ENCODE measurements around the gene TOP2A.

The TOP2A gene

DNA sequence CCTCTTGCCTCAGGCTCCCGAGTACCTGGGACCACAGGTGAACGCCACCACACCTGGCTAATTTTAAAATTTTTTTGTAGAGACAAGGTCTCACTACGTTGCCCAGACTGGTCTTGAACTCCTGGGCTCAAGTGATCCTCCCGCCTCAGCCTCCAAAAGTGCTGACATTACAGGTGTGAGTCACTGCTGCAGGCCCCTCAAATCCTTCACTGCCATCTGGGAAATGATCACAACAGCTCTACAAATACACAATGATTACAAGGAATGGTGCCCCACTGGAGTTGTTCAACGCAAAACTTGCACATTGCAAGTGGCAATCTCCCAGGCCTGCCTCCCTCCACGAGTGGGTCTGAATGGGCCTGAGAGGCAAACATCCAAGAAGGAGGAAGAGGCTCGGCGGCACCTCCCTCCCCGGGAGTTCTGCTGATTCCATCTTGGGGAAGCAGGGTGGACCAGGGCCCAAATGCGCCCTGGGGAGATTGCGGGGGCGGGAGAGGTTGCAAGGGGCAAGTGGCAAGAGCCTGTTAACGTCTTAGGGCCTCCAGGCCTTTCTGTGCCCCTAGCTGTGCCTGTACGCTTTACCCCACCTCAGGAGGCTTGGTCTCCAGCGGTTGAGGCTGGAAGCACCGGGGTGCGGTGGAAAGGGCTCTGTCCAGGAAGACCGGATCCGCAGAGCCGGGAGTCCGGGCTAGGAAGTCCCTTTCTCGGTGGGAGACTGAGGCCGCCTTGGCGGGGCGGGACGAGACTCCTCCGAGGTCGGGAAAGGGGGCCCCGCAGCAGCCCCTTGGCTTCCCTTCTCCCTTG lies 24.9 kb upstream of the TOP2A start:
- ATAC-seq (ENCODE audit: insufficient read depth, low read depth) = peak; percentile 2; the same call in 1 of the 3 replicates
- Histone ChIP-seq H3K4me2 (ENCODE audit: insufficient read depth, low read length) (peak overlapping the region; percentile 93), H3K27ac (ENCODE audit: low read length) (peak overlapping the region; percentile 53), H3K4me3 (ENCODE audit: low read depth in 1 of 2, low read length in 2 of 2) (peak overlapping the region; percentile 24 to 83; a peak in 3 of 4 replicates), H2AFZ (ENCODE audit: low read depth, low read length) (peak overlapping the region; percentile 67), H4K20me1 (ENCODE audit: insufficient read depth, low read length) (no peaks in the 10 kb centered on the region), H3K9ac (ENCODE audit: low read depth, low read length) (peak overlapping the region; percentile 75), H3K36me3 (ENCODE audit: insufficient read depth, low read length) (no peaks in the 10 kb centered on the region), H3K79me2 (ENCODE audit: insufficient read depth, low read length) (peaks cover 39% of the 10 kb centered on the region), H3K4me1 (ENCODE audit: insufficient read depth, low read length) (peaks cover 49% of the 10 kb centered on the region), H3K9me3 (ENCODE audit: insufficient read depth, low read length, severe bottlenecking) (no peaks in the 10 kb centered on the region), H3K27me3 (ENCODE audit: insufficient read depth, low read length, poor library complexity) (no peaks in the 10 kb centered on the region)
- no peak for DNase-seq
- TF ChIP-seq, protein P1, sequence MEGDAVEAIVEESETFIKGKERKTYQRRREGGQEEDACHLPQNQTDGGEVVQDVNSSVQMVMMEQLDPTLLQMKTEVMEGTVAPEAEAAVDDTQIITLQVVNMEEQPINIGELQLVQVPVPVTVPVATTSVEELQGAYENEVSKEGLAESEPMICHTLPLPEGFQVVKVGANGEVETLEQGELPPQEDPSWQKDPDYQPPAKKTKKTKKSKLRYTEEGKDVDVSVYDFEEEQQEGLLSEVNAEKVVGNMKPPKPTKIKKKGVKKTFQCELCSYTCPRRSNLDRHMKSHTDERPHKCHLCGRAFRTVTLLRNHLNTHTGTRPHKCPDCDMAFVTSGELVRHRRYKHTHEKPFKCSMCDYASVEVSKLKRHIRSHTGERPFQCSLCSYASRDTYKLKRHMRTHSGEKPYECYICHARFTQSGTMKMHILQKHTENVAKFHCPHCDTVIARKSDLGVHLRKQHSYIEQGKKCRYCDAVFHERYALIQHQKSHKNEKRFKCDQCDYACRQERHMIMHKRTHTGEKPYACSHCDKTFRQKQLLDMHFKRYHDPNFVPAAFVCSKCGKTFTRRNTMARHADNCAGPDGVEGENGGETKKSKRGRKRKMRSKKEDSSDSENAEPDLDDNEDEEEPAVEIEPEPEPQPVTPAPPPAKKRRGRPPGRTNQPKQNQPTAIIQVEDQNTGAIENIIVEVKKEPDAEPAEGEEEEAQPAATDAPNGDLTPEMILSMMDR (IDR thresholded peaks at IDR 0.05; ENCODE audit: borderline replicate concordance, extremely low read depth, low read length, poor library complexity, severe bottlenecking) = no peak
- no peak for TF ChIP-seq EZH2 (IDR thresholded peaks at IDR 0.05; ENCODE audit: borderline replicate concordance, low read depth, low read length, severe bottlenecking)

DNA sequence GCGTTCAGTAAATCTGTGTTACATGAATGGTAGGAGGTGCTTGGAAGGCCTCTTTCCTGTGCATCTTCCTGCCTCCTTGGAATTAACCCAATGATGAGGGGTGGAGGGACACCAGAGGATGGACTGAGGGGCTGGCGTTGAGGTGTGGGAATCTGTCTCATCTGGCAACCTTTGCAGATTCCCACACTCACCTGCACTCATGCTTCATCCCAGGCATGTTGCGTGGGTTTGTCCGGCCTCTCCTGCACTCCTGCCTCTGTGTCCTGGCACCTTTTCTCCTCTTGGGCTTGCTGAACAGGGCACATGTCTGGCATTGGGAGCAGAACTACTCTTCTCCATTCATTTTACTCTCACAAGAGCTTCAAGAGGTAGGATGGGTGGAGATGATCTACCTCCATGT lies 22.5 kb upstream of the TOP2A start:
- Histone ChIP-seq H3K9ac (ENCODE audit: low read depth, low read length) (no peak overlapping the region), H3K4me1 (ENCODE audit: insufficient read depth, low read length) (peaks cover 31% of the 10 kb centered on the region), H4K20me1 (ENCODE audit: insufficient read depth, low read length) (no peaks in the 10 kb centered on the region), H3K36me3 (ENCODE audit: insufficient read depth, low read length) (no peaks in the 10 kb centered on the region), H3K27ac (ENCODE audit: low read length) (no peak overlapping the region), H3K4me3 (ENCODE audit: low read depth in 1 of 2, low read length in 2 of 2) (no peak overlapping the region), H3K27me3 (ENCODE audit: insufficient read depth, low read length, poor library complexity) (no peaks in the 10 kb centered on the region), H3K4me2 (ENCODE audit: insufficient read depth, low read length) (no peak overlapping the region), H3K79me2 (ENCODE audit: insufficient read depth, low read length) (peaks cover 16% of the 10 kb centered on the region), H3K9me3 (ENCODE audit: insufficient read depth, low read length, severe bottlenecking) (no peaks in the 10 kb centered on the region), H2AFZ (ENCODE audit: low read depth, low read length) (no peak overlapping the region)
- ATAC-seq (ENCODE audit: insufficient read depth, low read depth) (no peak), DNase-seq (no peak)
- TF ChIP-seq, protein P1 (IDR thresholded peaks at IDR 0.05; ENCODE audit: borderline replicate concordance, extremely low read depth, low read length, poor library complexity, severe bottlenecking) = no peak
- no peak for TF ChIP-seq EZH2 (IDR thresholded peaks at IDR 0.05; ENCODE audit: borderline replicate concordance, low read depth, low read length, severe bottlenecking)

DNA sequence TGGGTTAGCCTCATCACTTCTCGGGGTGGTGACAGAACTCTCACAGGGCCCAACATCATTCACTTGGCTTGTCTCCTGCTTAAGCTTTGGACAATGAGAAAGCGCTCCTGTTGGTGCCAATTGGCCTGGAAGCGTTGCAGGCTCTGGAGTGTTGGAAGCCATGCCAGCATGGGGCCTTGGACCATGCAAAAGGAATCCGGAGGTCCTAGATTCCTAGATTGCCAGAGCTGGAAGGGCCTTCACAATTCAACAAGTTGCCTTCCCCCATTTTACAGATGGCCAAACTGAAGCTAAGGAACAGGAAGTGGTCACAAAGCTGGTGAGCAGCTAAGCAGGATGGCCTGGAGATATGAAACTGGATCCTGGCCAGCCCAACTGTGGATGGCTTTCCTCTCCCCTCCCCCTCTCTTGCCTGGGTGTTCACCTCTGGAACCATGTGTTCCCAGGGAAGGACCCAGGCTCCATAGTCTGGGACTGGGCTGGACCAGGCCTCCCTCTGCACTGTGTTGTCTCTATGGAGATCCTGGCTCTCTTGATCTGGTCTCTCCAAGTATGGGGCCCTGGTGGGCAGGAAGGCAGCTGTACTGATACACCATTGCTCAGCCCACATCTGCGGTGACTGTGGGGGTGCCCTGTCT lies 19.5 kb upstream of the TOP2A start:
- Histone ChIP-seq H2AFZ (ENCODE audit: low read depth, low read length) (no peak overlapping the region), H3K4me3 (ENCODE audit: low read depth in 1 of 2, low read length in 2 of 2) (no peak overlapping the region), H3K79me2 (ENCODE audit: insufficient read depth, low read length) (no peaks in the 10 kb centered on the region), H3K27ac (ENCODE audit: low read length) (no peak overlapping the region; the same call in 1 of the 2 replicates), H3K36me3 (ENCODE audit: insufficient read depth, low read length) (no peaks in the 10 kb centered on the region), H3K9me3 (ENCODE audit: insufficient read depth, low read length, severe bottlenecking) (no peaks in the 10 kb centered on the region), H3K4me2 (ENCODE audit: insufficient read depth, low read length) (no peak overlapping the region), H4K20me1 (ENCODE audit: insufficient read depth, low read length) (no peaks in the 10 kb centered on the region), H3K27me3 (ENCODE audit: insufficient read depth, low read length, poor library complexity) (no peaks in the 10 kb centered on the region), H3K9ac (ENCODE audit: low read depth, low read length) (no peak overlapping the region), H3K4me1 (ENCODE audit: insufficient read depth, low read length) (peaks cover 7% of the 10 kb centered on the region)
- ATAC-seq (ENCODE audit: insufficient read depth, low read depth) = peak; percentile 54
- TF ChIP-seq EZH2 (IDR thresholded peaks at IDR 0.05; ENCODE audit: borderline replicate concordance, low read depth, low read length, severe bottlenecking) = no peak
- TF ChIP-seq, protein P1 (IDR thresholded peaks at IDR 0.05; ENCODE audit: borderline replicate concordance, extremely low read depth, low read length, poor library complexity, severe bottlenecking) = no peak
- peak; percentile 33 for DNase-seq

All from DND-41 (cell line).